DOHH2 (cell line): Measurements from ENCODE around the gene METTL9.

Source experiments
- CTCF ChIP-seq: fragments of 200-600 bp; sonication (generic); IDR thresholded peaks from one replicate; pipeline ENCODE4 v1.5.1; 2014; ENCODE audit warnings: antibody characterized with exemption, mild to moderate bottlenecking, low read depth, low read length; ENCODE audit not compliant: poor library complexity, severe bottlenecking
- EZH2phosphoT487 ChIP-seq: fragments of 200-600 bp; sonication (generic); IDR thresholded peaks from 2 replicates; pipeline ENCODE4 v1.6.1; 2017; ENCODE audit warnings: borderline replicate concordance, mild to moderate bottlenecking, antibody characterized with exemption, low read length, moderate library complexity, mixed read lengths

GRCh38 chr16:21574372-21574771 lies 25.0 kb upstream of the METTL9 start:
- TF ChIP-seq CTCF, result no peak
- TF ChIP-seq EZH2phosphoT487, result no peak
